HepG2 (cell line): ENCODE data around the gene TAS2R60. TPM values are rescaled to one million over a fixed set of nuclear protein-coding genes. Genes with fewer than 3 reads are reported as not detected.

Experiments
- ATAC-seq: fragments of 200-7000 bp; cut with Tn5 transposase; 3 replicates; pipeline ENCODE4 v1.9.1; 2020; ENCODE audit warnings: mild to moderate bottlenecking, moderate library complexity
- BruUV-seq: library from RNA; stranded (reverse); fragments of 400-500 nt; replicated peaks from 2 replicates; lab custom pipeline; 2021; lab: Mats Ljungman, UMichigan
- CTCF ChIA-PET: fragments of 300-600 bp; formaldehyde crosslinking; extraction: SDS; loops from one replicate; lab custom pipeline; 2021; ENCODE audit warnings: low total read pairs, inconsistent platforms, low intra/inter-chr PET ratio; lab: Yijun Ruan, JAX
- POLR2A ChIA-PET: fragments of 350-600 bp; sonication (Branson Sonifier 250); formaldehyde crosslinking; loops from one replicate; lab custom pipeline; 2020; ENCODE audit warnings: antibody characterized with exemption, inconsistent platforms; lab: Yijun Ruan, JAX
- DNase-seq: peaks from one replicate; pipeline ENCODE4 v3.0.0-alpha.2; 2015; ENCODE audit warnings: low spot score
- FAIRE-seq: peaks from 3 replicates; lab custom pipeline; 2011; peaks lifted over from hg19 to GRCh38; lab: Jason Lieb, UNC
- H2AFZ ChIP-seq: one replicate; pipeline ENCODE4 v1.6.1; 2011; ENCODE audit warnings: low read length, inconsistent platforms
- H3K27ac ChIP-seq: fragments of 300-600 bp; 3 replicates; pipeline ENCODE4 v1.8.0; 2011; ENCODE audit warnings: mixed run types, mild to moderate bottlenecking, mixed read lengths, low read length, inconsistent platforms; ENCODE audit not compliant: insufficient read depth; ENCODE audit errors: extremely low read length
- H3K27me3 ChIP-seq, 2 experiments: fragments of 200-600 bp in 1 of 2; 2 replicates in 1 of 2; 3 replicates in 1 of 2; pipeline versions ENCODE4 v1.6.0 to v1.8.0; 2011; ENCODE audit warnings: low read length in 2 of 2, mild to moderate bottlenecking in 2 of 2, moderate library complexity in 2 of 2, inconsistent platforms in 1 of 2; ENCODE audit not compliant: insufficient read depth in 2 of 2, control insufficient read depth in 1 of 2
- H3K36me3 ChIP-seq, 2 experiments: fragments of 200-600 bp in 1 of 2; replicated peaks in 1 of 2; 2 replicates in 1 of 2; 3 replicates in 1 of 2; pipeline versions ENCODE4 v1.5.1 to v1.8.0; 2011; ENCODE audit warnings: low read length in 2 of 2, inconsistent platforms in 1 of 2; ENCODE audit not compliant: insufficient read depth in 2 of 2, control insufficient read depth in 1 of 2
- H3K4me1 ChIP-seq: 2 replicates; pipeline ENCODE4 v1.5.1; 2012; ENCODE audit warnings: low read length, inconsistent platforms; ENCODE audit not compliant: insufficient read depth
- H3K4me2 ChIP-seq: 2 replicates; pipeline ENCODE4 v1.6.0; 2011; ENCODE audit warnings: low read depth, low read length, inconsistent platforms
- H3K4me3 ChIP-seq, 3 experiments: fragments of 200-600 bp in 1 of 3; sonication (generic), shearing (Covaris generic) in 1 of 3; replicated peaks in 1 of 3; 2 replicates each; pipeline ENCODE4 v1.5.1; 2011 to 2016; ENCODE audit warnings: low read length in 3 of 3, inconsistent platforms in 2 of 3, low read depth in 2 of 3, mild to moderate bottlenecking in 2 of 3, control low read depth in 1 of 3, mixed read lengths in 1 of 3; ENCODE audit not compliant: insufficient read depth in 1 of 3
- H3K79me2 ChIP-seq: one replicate; pipeline ENCODE4 v1.6.1; 2011; ENCODE audit warnings: low read length, inconsistent platforms; ENCODE audit not compliant: insufficient read depth
- H3K9ac ChIP-seq: 2 replicates; pipeline ENCODE4 v1.6.0; 2011; ENCODE audit warnings: mild to moderate bottlenecking, low read depth, low read length, inconsistent platforms; ENCODE audit not compliant: insufficient read depth
- H3K9me3 ChIP-seq: 2 replicates; pipeline ENCODE4 v1.5.1; 2012; ENCODE audit warnings: mild to moderate bottlenecking, low read length
- H4K20me1 ChIP-seq: 2 replicates; pipeline ENCODE4 v1.6.0; 2011; ENCODE audit warnings: inconsistent platforms, mild to moderate bottlenecking, low read length, moderate library complexity; ENCODE audit not compliant: insufficient read depth
- EEA1 ChIP-seq: sonication (generic); formaldehyde crosslinking; IDR thresholded peaks from 2 replicates; pipeline ENCODE4 v1.5.1; 2020; ENCODE audit warnings: mild to moderate bottlenecking, missing genetic modification reagents, borderline replicate concordance
- ELF4 ChIP-seq: sonication (generic); formaldehyde crosslinking; IDR thresholded peaks from 2 replicates; pipeline ENCODE4 v1.5.0; 2020; ENCODE audit warnings: missing genetic modification reagents, mild to moderate bottlenecking, moderate library complexity, borderline replicate concordance
- IKZF1 ChIP-seq: fragments of 450-650 bp; IDR thresholded peaks from 2 replicates; pipeline ENCODE4 v1.7.1; 2016
- IKZF4 ChIP-seq: sonication (generic); formaldehyde crosslinking; IDR thresholded peaks from 2 replicates; pipeline ENCODE4 v1.5.1; 2020; ENCODE audit warnings: borderline replicate concordance, mild to moderate bottlenecking, low read depth, missing genetic modification reagents; ENCODE audit errors: not compliant biosample characterization
- NFRKB ChIP-seq: fragments of 450-650 bp; IDR thresholded peaks from 2 replicates; pipeline ENCODE4 v1.6.1; 2017
- ZNF256 ChIP-seq: sonication (generic); formaldehyde crosslinking; conservative IDR thresholded peaks from 2 replicates; pipeline ENCODE4 v1.4.0; 2020; ENCODE audit warnings: missing genetic modification reagents
- ZNF496 ChIP-seq: sonication (generic); formaldehyde crosslinking; IDR thresholded peaks from 2 replicates; pipeline ENCODE4 v1.8.1; 2023; ENCODE audit warnings: mild to moderate bottlenecking, moderate library complexity, missing genetic modification reagents; ENCODE audit not compliant: insufficient replicate concordance
- ZNF570 ChIP-seq: sonication (generic); formaldehyde crosslinking; IDR thresholded peaks from 2 replicates; pipeline ENCODE4 v1.4.0; 2020; ENCODE audit warnings: mild to moderate bottlenecking, missing genetic modification reagents, borderline replicate concordance
- WGBS: methylation state at CpG from one replicate; pipeline ENCODE4 v1.1.6; 2017; ENCODE audit warnings: low lambda C conversion rate; 5-methylcytosine and 5-hydroxymethylcytosine counted together
- in situ Hi-C: cut with HindIII; loops from 2 replicates; pipeline ENCODE4 v1.10.0; 2017; ENCODE audit warnings: low pct_unique_long_range_greater_than_20kb; ENCODE audit not compliant: extremely low pct_ligation_motif_present
- intact Hi-C: fragments of 100-400 bp; cut with micrococcal nuclease; formaldehyde crosslinking; loops from one replicate; pipeline ENCODE4 v1.10.0; 2022; ENCODE audit not compliant: unreplicated experiment
- polyA plus RNA-seq, 8 experiments: library from polyadenylated mRNA; depleted of rRNA in 3 of 8; stranded (reverse) in 7 of 8; unstranded in 1 of 8; fragments of >200 nt; fragmentation: Illumina TruSeq in 4 of 8; extraction: Trizol in 4 of 8; gene quantifications; 2 replicates each; pipeline versions ENCODE4 v1.2.1 to v1.2.3, GENCODE V29; 2011 to 2016; ENCODE audit warnings: low read depth in 4 of 8, missing spikeins in 1 of 8, mixed read lengths in 1 of 8; ENCODE audit not compliant: insufficient read depth in 1 of 8
- total RNA-seq, 5 experiments: library from RNA; depleted of rRNA; stranded (reverse); fragments of >200 nt; fragmentation: Illumina TruSeq; extraction: Trizol; gene quantifications; 2 replicates each; pipeline ENCODE4 v1.2.3, GENCODE V29; 2016; ENCODE audit warnings: low read depth in 1 of 5
- TF ChIP-seq, protein P1 (sequence below): sonication (generic); formaldehyde crosslinking; IDR thresholded peaks from 2 replicates; pipeline ENCODE4 v1.8.0; 2022; ENCODE audit warnings: missing genetic modification reagents, mild to moderate bottlenecking, inconsistent platforms, borderline replicate concordance
- TF ChIP-seq, protein P2 (sequence below): sonication (generic); formaldehyde crosslinking; IDR thresholded peaks from 2 replicates; pipeline ENCODE4 v1.8.0; 2022; ENCODE audit warnings: missing genetic modification reagents, mild to moderate bottlenecking, borderline replicate concordance
- TF ChIP-seq, protein P3 (sequence below): sonication (generic); formaldehyde crosslinking; IDR thresholded peaks from 2 replicates; pipeline ENCODE4 v1.8.0; 2022; ENCODE audit warnings: mild to moderate bottlenecking, missing genetic modification reagents
- TF ChIP-seq, protein P4 (sequence below): sonication (generic); formaldehyde crosslinking; IDR thresholded peaks from 2 replicates; pipeline ENCODE4 v1.4.0; 2020; ENCODE audit warnings: missing genetic modification reagents
- TF ChIP-seq, protein P5 (sequence below): sonication (generic); formaldehyde crosslinking; IDR thresholded peaks from 2 replicates; pipeline ENCODE4 v1.5.0; 2020; ENCODE audit warnings: mild to moderate bottlenecking, missing genetic modification reagents

Gene TAS2R60
- total and polyA plus RNA-seq, 2 of the 13 experiments (the other 11 are each of a cell fraction or from before 2014, with no cell fraction given), result not detected

DNA sequence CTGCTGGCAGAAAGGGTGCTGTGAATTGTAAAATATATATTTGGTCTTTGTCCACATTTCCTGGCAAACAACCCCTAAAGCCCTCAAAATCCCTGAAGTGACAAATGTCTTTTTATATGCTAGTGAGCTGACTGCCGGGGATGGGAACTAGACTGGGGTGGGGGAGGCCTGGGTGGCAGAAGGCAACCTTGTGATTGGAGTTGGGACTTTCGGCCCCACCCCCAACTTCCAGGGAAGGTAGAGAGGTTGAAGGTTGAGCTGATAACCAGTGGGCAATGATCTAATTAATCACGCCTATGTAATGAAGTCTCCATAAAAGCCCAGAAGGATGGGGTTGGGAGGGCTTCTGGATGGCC is 37.3 kb upstream of the TAS2R60 start:
- Histone ChIP-seq H3K9me3 (no peaks in the 10 kb centered on the region), H3K79me2 (no peaks in the 10 kb centered on the region), H3K27me3 (no peaks in the 10 kb centered on the region; a peak in 1 of 5 replicates), H3K27ac (no peak overlapping the region), H3K9ac (no peak overlapping the region), H2AFZ (no peak overlapping the region), H3K4me3 (no peak overlapping the region), H4K20me1 (no peaks in the 10 kb centered on the region), H3K36me3 (no peaks in the 10 kb centered on the region)
- no peak for ATAC-seq
- no peak for FAIRE-seq
- no TSS peak for BruUV-seq
- CTCF ChIA-PET, result no interaction called here
- in situ Hi-C loops, result no loop called here
- TF ChIP-seq, protein P1, sequence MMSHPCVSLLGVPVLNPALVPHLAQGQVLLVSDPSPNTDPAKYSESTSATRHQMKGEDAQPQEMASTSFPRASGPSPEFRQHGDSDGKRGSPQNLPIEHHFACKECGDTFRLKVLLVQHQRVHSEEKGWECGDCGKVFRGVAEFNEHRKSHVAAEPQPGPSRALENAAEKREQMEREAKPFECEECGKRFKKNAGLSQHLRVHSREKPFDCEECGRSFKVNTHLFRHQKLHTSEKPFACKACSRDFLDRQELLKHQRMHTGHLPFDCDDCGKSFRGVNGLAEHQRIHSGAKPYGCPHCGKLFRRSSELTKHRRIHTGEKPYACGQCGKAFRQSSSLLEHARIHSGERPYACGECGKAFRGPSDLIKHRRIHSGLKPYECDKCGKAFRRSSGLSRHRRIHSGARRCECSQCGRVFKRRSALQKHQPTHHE (CRISPR knock-in tag), result no peak
- TF ChIP-seq, protein P2, sequence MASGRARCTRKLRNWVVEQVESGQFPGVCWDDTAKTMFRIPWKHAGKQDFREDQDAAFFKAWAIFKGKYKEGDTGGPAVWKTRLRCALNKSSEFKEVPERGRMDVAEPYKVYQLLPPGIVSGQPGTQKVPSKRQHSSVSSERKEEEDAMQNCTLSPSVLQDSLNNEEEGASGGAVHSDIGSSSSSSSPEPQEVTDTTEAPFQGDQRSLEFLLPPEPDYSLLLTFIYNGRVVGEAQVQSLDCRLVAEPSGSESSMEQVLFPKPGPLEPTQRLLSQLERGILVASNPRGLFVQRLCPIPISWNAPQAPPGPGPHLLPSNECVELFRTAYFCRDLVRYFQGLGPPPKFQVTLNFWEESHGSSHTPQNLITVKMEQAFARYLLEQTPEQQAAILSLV (CRISPR knock-in tag), result no peak
- TF ChIP-seq ZNF570 (CRISPR knock-in tag), result no peak
- no peak for TF ChIP-seq ZNF256
- TF ChIP-seq ZNF496 (CRISPR knock-in tag), result no peak
- TF ChIP-seq, protein P3, sequence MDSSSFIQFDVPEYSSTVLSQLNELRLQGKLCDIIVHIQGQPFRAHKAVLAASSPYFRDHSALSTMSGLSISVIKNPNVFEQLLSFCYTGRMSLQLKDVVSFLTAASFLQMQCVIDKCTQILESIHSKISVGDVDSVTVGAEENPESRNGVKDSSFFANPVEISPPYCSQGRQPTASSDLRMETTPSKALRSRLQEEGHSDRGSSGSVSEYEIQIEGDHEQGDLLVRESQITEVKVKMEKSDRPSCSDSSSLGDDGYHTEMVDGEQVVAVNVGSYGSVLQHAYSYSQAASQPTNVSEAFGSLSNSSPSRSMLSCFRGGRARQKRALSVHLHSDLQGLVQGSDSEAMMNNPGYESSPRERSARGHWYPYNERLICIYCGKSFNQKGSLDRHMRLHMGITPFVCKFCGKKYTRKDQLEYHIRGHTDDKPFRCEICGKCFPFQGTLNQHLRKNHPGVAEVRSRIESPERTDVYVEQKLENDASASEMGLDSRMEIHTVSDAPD (CRISPR knock-in tag), result no peak
- TF ChIP-seq, protein P4, sequence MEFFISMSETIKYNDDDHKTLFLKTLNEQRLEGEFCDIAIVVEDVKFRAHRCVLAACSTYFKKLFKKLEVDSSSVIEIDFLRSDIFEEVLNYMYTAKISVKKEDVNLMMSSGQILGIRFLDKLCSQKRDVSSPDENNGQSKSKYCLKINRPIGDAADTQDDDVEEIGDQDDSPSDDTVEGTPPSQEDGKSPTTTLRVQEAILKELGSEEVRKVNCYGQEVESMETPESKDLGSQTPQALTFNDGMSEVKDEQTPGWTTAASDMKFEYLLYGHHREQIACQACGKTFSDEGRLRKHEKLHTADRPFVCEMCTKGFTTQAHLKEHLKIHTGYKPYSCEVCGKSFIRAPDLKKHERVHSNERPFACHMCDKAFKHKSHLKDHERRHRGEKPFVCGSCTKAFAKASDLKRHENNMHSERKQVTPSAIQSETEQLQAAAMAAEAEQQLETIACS (CRISPR knock-in tag), result no peak
- TF ChIP-seq ELF4 (CRISPR knock-in tag), result no peak
- TF ChIP-seq EEA1, result no peak
- TF ChIP-seq IKZF1, result no peak
- TF ChIP-seq NFRKB, result no peak
- TF ChIP-seq IKZF4 (CRISPR knock-in tag), result no peak
- TF ChIP-seq, protein P5, sequence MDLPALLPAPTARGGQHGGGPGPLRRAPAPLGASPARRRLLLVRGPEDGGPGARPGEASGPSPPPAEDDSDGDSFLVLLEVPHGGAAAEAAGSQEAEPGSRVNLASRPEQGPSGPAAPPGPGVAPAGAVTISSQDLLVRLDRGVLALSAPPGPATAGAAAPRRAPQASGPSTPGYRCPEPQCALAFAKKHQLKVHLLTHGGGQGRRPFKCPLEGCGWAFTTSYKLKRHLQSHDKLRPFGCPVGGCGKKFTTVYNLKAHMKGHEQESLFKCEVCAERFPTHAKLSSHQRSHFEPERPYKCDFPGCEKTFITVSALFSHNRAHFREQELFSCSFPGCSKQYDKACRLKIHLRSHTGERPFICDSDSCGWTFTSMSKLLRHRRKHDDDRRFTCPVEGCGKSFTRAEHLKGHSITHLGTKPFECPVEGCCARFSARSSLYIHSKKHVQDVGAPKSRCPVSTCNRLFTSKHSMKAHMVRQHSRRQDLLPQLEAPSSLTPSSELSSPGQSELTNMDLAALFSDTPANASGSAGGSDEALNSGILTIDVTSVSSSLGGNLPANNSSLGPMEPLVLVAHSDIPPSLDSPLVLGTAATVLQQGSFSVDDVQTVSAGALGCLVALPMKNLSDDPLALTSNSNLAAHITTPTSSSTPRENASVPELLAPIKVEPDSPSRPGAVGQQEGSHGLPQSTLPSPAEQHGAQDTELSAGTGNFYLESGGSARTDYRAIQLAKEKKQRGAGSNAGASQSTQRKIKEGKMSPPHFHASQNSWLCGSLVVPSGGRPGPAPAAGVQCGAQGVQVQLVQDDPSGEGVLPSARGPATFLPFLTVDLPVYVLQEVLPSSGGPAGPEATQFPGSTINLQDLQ (CRISPR knock-in tag), result no peak
- TF ChIP-seq, all 625 proteins: peak for 0
- Histone ChIP-seq H3K4me1 (peaks cover 30% of the 10 kb centered on the region), H3K4me2 (no peak overlapping the region)
- no peak for DNase-seq
- intact Hi-C loops, result no loop called here
- POLR2A ChIA-PET, result interaction anchor here (2.3 kb wide), 1 partner anchor 10 kb away, joined by 8 read pairs; no protein-coding TSS in a partner anchor
- WGBS, result 93% methylated on average over 3 of the region's 3 CpGs
